H1 (cell line): ENCODE results near the gene TCERG1L. TPM values are rescaled to one million over a fixed set of nuclear protein-coding genes. Genes with fewer than 3 reads are reported as not detected.
A peak's percentile ranks its signal among the peaks of the same experiment; 100 is the strongest.

Source experiments
- CTCF ChIA-PET: fragments of 300-600 bp; sonication (Branson Sonifier 250); formaldehyde crosslinking; loops from one replicate; lab custom pipeline; 2021; ENCODE audit not compliant: partially characterized antibody; lab: Charles Lee
- POLR2A ChIA-PET: fragments of 300-600 bp; sonication (Branson Sonifier 250); formaldehyde crosslinking; loops from one replicate; lab custom pipeline; 2021; ENCODE audit warnings: inconsistent platforms; ENCODE audit not compliant: partially characterized antibody; lab: Charles Lee
- DNase-seq, 2 experiments: peaks; one replicate each; pipeline versions ENCODE4 v3.0.0 to v3.0.0-alpha.2; 2010 to 2022; ENCODE audit warnings: low spot score in 2 of 2, low read depth in 1 of 2, mixed read lengths in 1 of 2
- FAIRE-seq: peaks from 2 replicates; lab custom pipeline; 2011; peaks lifted over from hg19 to GRCh38; lab: Jason Lieb, UNC
- H2AFZ ChIP-seq: 2 replicates; pipeline ENCODE4 v1.8.1; 2012; ENCODE audit warnings: low read length, inconsistent platforms
- H2AK5ac ChIP-seq: 2 replicates; pipeline ENCODE4 v1.6.1; 2013; ENCODE audit warnings: low read depth, low read length
- H2BK120ac ChIP-seq: replicated peaks from 2 replicates; pipeline ENCODE3; 2013; ENCODE audit warnings: low read depth, low read length, inconsistent platforms
- H2BK12ac ChIP-seq: 2 replicates; pipeline ENCODE4 v1.6.1; 2013; ENCODE audit warnings: low read depth, low read length
- H2BK15ac ChIP-seq: 2 replicates; pipeline ENCODE4 v1.6.1; 2013; ENCODE audit warnings: low read length
- H2BK20ac ChIP-seq: 2 replicates; pipeline ENCODE4 v1.6.1; 2013; ENCODE audit warnings: low read length
- H2BK5ac ChIP-seq: 2 replicates; pipeline ENCODE4 v1.6.1; 2013; ENCODE audit warnings: low read depth, low read length
- H3K14ac ChIP-seq: 2 replicates; pipeline ENCODE4 v1.6.1; 2013; ENCODE audit warnings: inconsistent platforms; ENCODE audit not compliant: insufficient read length
- H3K18ac ChIP-seq: 2 replicates; pipeline ENCODE4 v1.6.1; 2013; ENCODE audit warnings: low read length; ENCODE audit errors: extremely low read depth
- H3K23ac ChIP-seq: 2 replicates; pipeline ENCODE4 v1.6.1; 2013; ENCODE audit warnings: inconsistent platforms; ENCODE audit not compliant: insufficient read length
- H3K23me2 ChIP-seq: 2 replicates; pipeline ENCODE4 v1.6.1; 2013; ENCODE audit warnings: low read depth, low read length
- H3K27ac ChIP-seq: 2 replicates; pipeline ENCODE4 v1.6.1; 2011; ENCODE audit warnings: low read depth, low read length, inconsistent platforms
- H3K27me3 ChIP-seq, 4 experiments: replicated peaks in 1 of 4; 1 replicate in 1 of 4; 2 replicates in 3 of 4; pipeline versions ENCODE4 v1.6.1 to v1.8.1; 2011 to 2013; ENCODE audit warnings: low read length in 3 of 4, mild to moderate bottlenecking in 3 of 4, inconsistent platforms in 2 of 4, mixed read lengths in 2 of 4, moderate library complexity in 1 of 4; ENCODE audit not compliant: control insufficient read depth in 3 of 4, insufficient read depth in 3 of 4; ENCODE audit errors: extremely low read depth in 1 of 4
- H3K36me3 ChIP-seq, 4 experiments: 2 replicates each; pipeline versions ENCODE4 v1.6.1 to v1.8.1; 2011 to 2013; ENCODE audit warnings: mild to moderate bottlenecking in 4 of 4, low read length in 3 of 4, moderate library complexity in 2 of 4, control low read depth in 1 of 4, inconsistent platforms in 1 of 4; ENCODE audit not compliant: insufficient read depth in 4 of 4, control insufficient read depth in 2 of 4
- H3K4ac ChIP-seq: replicated peaks from 2 replicates; pipeline ENCODE3; 2013; ENCODE audit warnings: low read length, low read depth, mixed read lengths, inconsistent platforms; ENCODE audit not compliant: insufficient read length
- H3K4me1 ChIP-seq, 4 experiments: replicated peaks in 1 of 4; 1 replicate in 1 of 4; 2 replicates in 3 of 4; pipeline versions ENCODE4 v1.6.1 to v1.8.1; 2011 to 2013; ENCODE audit warnings: low read length in 3 of 4, inconsistent platforms in 2 of 4, mixed read lengths in 1 of 4; ENCODE audit not compliant: insufficient read depth in 4 of 4, control insufficient read depth in 3 of 4
- H3K4me2 ChIP-seq, 2 experiments: 2 replicates each; pipeline versions ENCODE4 v1.6.1 to v1.8.1; 2011 to 2013; ENCODE audit warnings: low read depth in 2 of 2, low read length in 2 of 2, control low read depth in 1 of 2, inconsistent platforms in 1 of 2, mild to moderate bottlenecking in 1 of 2; ENCODE audit not compliant: insufficient read depth in 1 of 2
- H3K4me3 ChIP-seq, 4 experiments: fragments of 200-600, 300-600 bp in 1 of 4; sonication (generic), shearing (Covaris generic), sonication (Bioruptor Twin) in 1 of 4; 2 replicates each; pipeline versions ENCODE4 v1.5.1 to v1.8.1; 2011 to 2016; ENCODE audit warnings: low read length in 4 of 4, low read depth in 3 of 4, control low read depth in 2 of 4, inconsistent platforms in 2 of 4, mild to moderate bottlenecking in 2 of 4, mixed read lengths in 1 of 4, moderate library complexity in 1 of 4; ENCODE audit not compliant: insufficient read depth in 2 of 4; ENCODE audit errors: extremely low read depth in 1 of 4
- H3K56ac ChIP-seq: replicated peaks from 2 replicates; pipeline ENCODE3; 2013; ENCODE audit warnings: low read depth, mild to moderate bottlenecking, mixed read lengths, low read length, inconsistent platforms; ENCODE audit not compliant: insufficient read length
- H3K79me1 ChIP-seq: 2 replicates; pipeline ENCODE4 v1.6.1; 2013; ENCODE audit warnings: low read depth, low read length, control low read depth
- H3K79me2 ChIP-seq, 2 experiments: 2 replicates each; pipeline versions ENCODE4 v1.6.1 to v1.8.1; 2012 to 2013; ENCODE audit warnings: low read length in 2 of 2, mild to moderate bottlenecking in 2 of 2, inconsistent platforms in 1 of 2; ENCODE audit not compliant: insufficient read depth in 2 of 2, control insufficient read depth in 1 of 2
- H3K9ac ChIP-seq, 4 experiments: replicated peaks in 1 of 4; 1 replicate in 1 of 4; 2 replicates in 3 of 4; pipeline versions ENCODE4 v1.6.1 to v1.8.1; 2011 to 2013; ENCODE audit warnings: low read depth in 3 of 4, low read length in 3 of 4, control low read depth in 2 of 4, mild to moderate bottlenecking in 2 of 4, moderate library complexity in 2 of 4, inconsistent platforms in 1 of 4; ENCODE audit errors: extremely low read depth in 1 of 4
- H3K9me3 ChIP-seq, 2 experiments: 2 replicates each; pipeline versions ENCODE4 v1.6.1 to v1.8.1; 2012 to 2013; ENCODE audit warnings: mild to moderate bottlenecking in 2 of 2, moderate library complexity in 2 of 2, control low read depth in 1 of 2, inconsistent platforms in 1 of 2, low read depth in 1 of 2, low read length in 1 of 2, mixed read lengths in 1 of 2; ENCODE audit not compliant: insufficient read depth in 2 of 2
- H4K20me1 ChIP-seq, 2 experiments: replicated peaks in 1 of 2; 2 replicates each; pipeline versions ENCODE3 to v1.8.1; 2011 to 2013; ENCODE audit warnings: inconsistent platforms in 2 of 2, low read length in 2 of 2, mild to moderate bottlenecking in 1 of 2; ENCODE audit not compliant: insufficient read depth in 2 of 2, control insufficient read depth in 1 of 2
- H4K5ac ChIP-seq: 2 replicates; pipeline ENCODE4 v1.6.1; 2013; ENCODE audit warnings: low read length, low read depth, mixed read lengths, inconsistent platforms; ENCODE audit not compliant: insufficient read length
- H4K8ac ChIP-seq: 2 replicates; pipeline ENCODE4 v1.8.0; 2013; ENCODE audit warnings: mild to moderate bottlenecking, moderate library complexity, low read length, inconsistent platforms; ENCODE audit not compliant: insufficient read depth; ENCODE audit errors: extremely low read depth
- H4K91ac ChIP-seq: replicated peaks from 2 replicates; pipeline ENCODE3; 2013; ENCODE audit warnings: low read length, mixed read lengths, inconsistent platforms; ENCODE audit not compliant: insufficient read length
- BCL11A ChIP-seq, 2 experiments: IDR thresholded peaks; one replicate each; pipeline ENCODE4 v1.6.1; 2011; ENCODE audit warnings: low read depth in 2 of 2, low read length in 2 of 2, mild to moderate bottlenecking in 2 of 2
- EP300 ChIP-seq, 2 experiments: IDR thresholded peaks; 1 replicate in 1 of 2; 2 replicates in 1 of 2; pipeline ENCODE4 v1.6.1; 2011 to 2012; ENCODE audit warnings: low read depth in 2 of 2, low read length in 2 of 2, mild to moderate bottlenecking in 2 of 2, borderline replicate concordance in 1 of 2, inconsistent platforms in 1 of 2, moderate library complexity in 1 of 2
- KDM1A ChIP-seq: fragments of 200-600, 300-600 bp; sonication (generic); IDR thresholded peaks from 2 replicates; pipeline ENCODE4 v1.7.1; 2016; ENCODE audit warnings: mild to moderate bottlenecking, low read length, borderline replicate concordance
- RXRA ChIP-seq: IDR thresholded peaks from 2 replicates; pipeline ENCODE4 v1.6.1; 2011; ENCODE audit warnings: low read depth, mild to moderate bottlenecking, low read length, moderate library complexity; ENCODE audit not compliant: insufficient read depth
- SIX5 ChIP-seq: IDR thresholded peaks from 2 replicates; pipeline ENCODE4 v1.6.1; 2011; ENCODE audit warnings: mild to moderate bottlenecking, low read depth, low read length
- SUZ12 ChIP-seq: fragments of 200-600 bp; sonication (generic); IDR thresholded peaks from 2 replicates; pipeline ENCODE4 v1.6.1; 2012; ENCODE audit warnings: mild to moderate bottlenecking, inconsistent platforms, low read length, moderate library complexity, mixed read lengths
- WGBS, 2 experiments: shearing (Covaris generic) in 1 of 2; methylation state at CpG; one replicate each; pipeline versions ENCODE4 v1.1.6 to v1.1.7; 2013 to 2015; ENCODE audit warnings: low lambda C conversion rate in 2 of 2, mixed read lengths in 2 of 2, inconsistent platforms in 1 of 2, low coverage in 1 of 2, missing lambda C conversion rate in 1 of 2; ENCODE audit not compliant: insufficient replicate concordance in 2 of 2, insufficient coverage in 1 of 2, insufficient read length in 1 of 2; ENCODE audit errors: extremely low coverage in 1 of 2, missing lambda C conversion rate in 1 of 2; 5-methylcytosine and 5-hydroxymethylcytosine counted together
- polyA plus RNA-seq, 7 experiments: library from polyadenylated mRNA; depleted of rRNA in 3 of 7; stranded (reverse) in 5 of 7; unstranded in 2 of 7; fragments of >200 nt in 5 of 7; fragments of 200-250 nt in 2 of 7; gene quantifications; 1 replicate in 5 of 7; 2 replicates in 1 of 7; 4 replicates in 1 of 7; pipeline versions ENCODE4 v1.2.1 to v1.2.3, GENCODE V29; 2011 to 2013; ENCODE audit warnings: missing spikeins in 2 of 7, mixed read lengths in 2 of 7
- total RNA-seq: library from RNA; stranded (reverse); fragmentation: NEBNext Ultra II Directional; extraction: Animal tissue kit (Norgen Biotek cat#: 25700); gene quantifications from 2 replicates; pipeline ENCODE4 v1.2.1, GENCODE V29; 2021

Gene TCERG1L
- total and polyA plus RNA-seq, 2 of the 8 experiments (the other 6 are each of a cell fraction or from before 2014, with no cell fraction given): 3.9 to 6.9 TPM

DNA sequence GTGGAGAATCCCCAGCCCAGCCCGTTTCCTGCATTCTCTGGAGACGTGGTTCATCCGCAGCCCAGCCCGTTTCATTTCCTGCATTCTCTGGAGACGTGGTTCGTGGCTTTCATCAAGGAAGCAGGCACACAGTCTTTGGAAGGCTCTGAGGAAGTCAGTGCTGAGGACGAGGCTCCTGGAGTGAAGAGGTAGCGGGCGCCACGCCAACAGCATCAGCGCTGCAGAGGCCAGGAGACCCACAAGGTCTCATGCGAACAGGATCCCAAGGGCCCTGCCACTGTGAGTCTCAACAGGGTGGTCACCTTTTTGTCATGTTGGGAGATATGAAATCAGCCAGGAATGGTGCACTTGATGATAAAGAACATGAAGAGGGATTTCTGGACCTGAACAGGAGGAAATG lies 12.4 kb upstream of the TCERG1L start:
- no peak overlapping the region for H3K23ac ChIP-seq

More for the DNA sequence above, 12.4 kb upstream of the TCERG1L start:
- no peak overlapping the region for H3K4me2 ChIP-seq
- no peaks in the 10 kb centered on the region for H3K9me3 ChIP-seq
- FAIRE-seq (no peak), DNase-seq (no peak)
- no peak overlapping the region for H2BK15ac ChIP-seq
- no peak overlapping the region for H2AFZ ChIP-seq
- CTCF ChIA-PET: no interaction called here
- no peak overlapping the region for H3K4ac ChIP-seq
- H3K36me3 ChIP-seq: no peaks in the 10 kb centered on the region
- no peaks in the 10 kb centered on the region for H3K79me1 ChIP-seq
- H4K20me1 ChIP-seq: no peaks in the 10 kb centered on the region
- no peaks in the 10 kb centered on the region for H3K79me2 ChIP-seq
- H2BK120ac ChIP-seq: no peak overlapping the region
- H4K91ac ChIP-seq: no peak overlapping the region
- peaks cover 2 to 13% (median 7%) of the 10 kb centered on the region in 4 experiments; a peak in 6 of 7 replicates for H3K4me1 ChIP-seq
- 92% methylated on average over 12 of the region's 12 CpGs; no CpG with 5 or more reads in 1 of the 2 experiments for WGBS, 2 experiments
- H2BK12ac ChIP-seq: no peak overlapping the region; the same call in 1 of the 2 replicates
- no peak overlapping the region for H2BK5ac ChIP-seq
- H3K27me3 ChIP-seq: peaks cover 0 to 9% (median 3%) of the 10 kb centered on the region in 4 experiments; a peak in 3 of 7 replicates
- POLR2A ChIA-PET: no interaction called here
- no peak overlapping the region for H3K14ac ChIP-seq
- no peak overlapping the region for H4K8ac ChIP-seq
- TF ChIP-seq RXRA: no peak
- TF ChIP-seq EP300 (IDR thresholded peaks at IDR 0.05; ENCODE audit: borderline replicate concordance in 1 of 2, low read depth in 2 of 2, low read length in 2 of 2): no peak
- no peak for TF ChIP-seq SIX5
- no peak for TF ChIP-seq BCL11A (IDR thresholded peaks at IDR 0.05; ENCODE audit: low read depth in 2 of 2, low read length in 2 of 2)
- TF ChIP-seq SUZ12: no peak
- no peak for TF ChIP-seq KDM1A
- no peak overlapping the region for H2BK20ac ChIP-seq
- no peak overlapping the region for H2AK5ac ChIP-seq
- peak overlapping the region; percentile 21 for H4K5ac ChIP-seq
- H3K56ac ChIP-seq: no peak overlapping the region
- H3K4me3 ChIP-seq: no peak overlapping the region
- no peaks in the 10 kb centered on the region for H3K23me2 ChIP-seq
- no peak overlapping the region for H3K18ac ChIP-seq
- H3K9ac ChIP-seq: no peak overlapping the region
- H3K27ac ChIP-seq: no peak overlapping the region
